ENCODE measurements around the gene ARMC9. TPM values are rescaled to one million over a fixed set of nuclear protein-coding genes. Genes with fewer than 3 reads are reported as not detected.

The ARMC9 gene
- total and polyA plus RNA-seq, 4 donors: 20.5 to 51.6 (median 38.6) TPM

DNA sequence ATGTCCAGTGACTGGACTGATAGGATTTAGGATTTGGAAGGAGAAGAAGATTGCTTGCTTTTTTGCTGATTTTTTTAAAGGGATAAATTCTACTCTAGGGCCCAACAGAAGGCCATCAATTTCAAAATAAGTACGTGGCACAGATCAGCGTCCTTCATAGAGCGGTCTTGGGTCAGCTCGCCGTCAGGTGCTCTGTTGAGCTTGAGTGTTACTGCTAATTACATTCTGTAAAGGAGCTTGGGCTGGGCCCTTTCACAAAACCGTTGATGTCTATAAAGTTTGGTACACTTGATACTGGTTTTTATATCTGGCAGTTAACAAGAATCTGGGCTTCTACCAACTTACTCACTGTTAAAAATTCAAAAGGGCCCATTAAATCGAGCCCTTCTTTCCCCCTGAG lies 45.4 kb downstream of the ARMC9 start:
- H3K27me3 ChIP-seq (ENCODE audit: control insufficient read depth in 3 of 3, insufficient read depth in 3 of 3, low read length in 2 of 3): no peaks in the 10 kb centered on the region
- TF ChIP-seq, protein P1, sequence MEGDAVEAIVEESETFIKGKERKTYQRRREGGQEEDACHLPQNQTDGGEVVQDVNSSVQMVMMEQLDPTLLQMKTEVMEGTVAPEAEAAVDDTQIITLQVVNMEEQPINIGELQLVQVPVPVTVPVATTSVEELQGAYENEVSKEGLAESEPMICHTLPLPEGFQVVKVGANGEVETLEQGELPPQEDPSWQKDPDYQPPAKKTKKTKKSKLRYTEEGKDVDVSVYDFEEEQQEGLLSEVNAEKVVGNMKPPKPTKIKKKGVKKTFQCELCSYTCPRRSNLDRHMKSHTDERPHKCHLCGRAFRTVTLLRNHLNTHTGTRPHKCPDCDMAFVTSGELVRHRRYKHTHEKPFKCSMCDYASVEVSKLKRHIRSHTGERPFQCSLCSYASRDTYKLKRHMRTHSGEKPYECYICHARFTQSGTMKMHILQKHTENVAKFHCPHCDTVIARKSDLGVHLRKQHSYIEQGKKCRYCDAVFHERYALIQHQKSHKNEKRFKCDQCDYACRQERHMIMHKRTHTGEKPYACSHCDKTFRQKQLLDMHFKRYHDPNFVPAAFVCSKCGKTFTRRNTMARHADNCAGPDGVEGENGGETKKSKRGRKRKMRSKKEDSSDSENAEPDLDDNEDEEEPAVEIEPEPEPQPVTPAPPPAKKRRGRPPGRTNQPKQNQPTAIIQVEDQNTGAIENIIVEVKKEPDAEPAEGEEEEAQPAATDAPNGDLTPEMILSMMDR (IDR thresholded peaks at IDR 0.05; ENCODE audit: control extremely low read depth, extremely low read depth): no peak
- H3K4me1 ChIP-seq (ENCODE audit: control insufficient read depth in 5 of 5, insufficient read depth in 5 of 5, low read length in 5 of 5): peaks cover 0 to 4% (median 0%) of the 10 kb centered on the region in 5 donors
- DNase-seq (no peak), ATAC-seq (ENCODE audit: insufficient read depth, low FRiP score) (no peak)
- no peak overlapping the region for H3K4me3 ChIP-seq
- peaks cover 0 to 4% (median 0%) of the 10 kb centered on the region in 4 donors for H3K36me3 ChIP-seq (ENCODE audit: control insufficient read depth in 4 of 4, insufficient read depth in 4 of 4, low read length in 4 of 4)
- no peak overlapping the region for H3K27ac ChIP-seq (ENCODE audit: low read depth in 1 of 2, low read length in 1 of 2)
- H3K9me3 ChIP-seq (ENCODE audit: control insufficient read depth in 4 of 4, insufficient read depth in 3 of 4, low read length in 3 of 4): no peaks in the 10 kb centered on the region
- 91 to 92% methylated on average over 7 of the region's 7 CpGs for WGBS, 2 donors
- H3K9ac ChIP-seq (ENCODE audit: insufficient read depth in 1 of 2, low read length in 2 of 2): no peak overlapping the region

DNA sequence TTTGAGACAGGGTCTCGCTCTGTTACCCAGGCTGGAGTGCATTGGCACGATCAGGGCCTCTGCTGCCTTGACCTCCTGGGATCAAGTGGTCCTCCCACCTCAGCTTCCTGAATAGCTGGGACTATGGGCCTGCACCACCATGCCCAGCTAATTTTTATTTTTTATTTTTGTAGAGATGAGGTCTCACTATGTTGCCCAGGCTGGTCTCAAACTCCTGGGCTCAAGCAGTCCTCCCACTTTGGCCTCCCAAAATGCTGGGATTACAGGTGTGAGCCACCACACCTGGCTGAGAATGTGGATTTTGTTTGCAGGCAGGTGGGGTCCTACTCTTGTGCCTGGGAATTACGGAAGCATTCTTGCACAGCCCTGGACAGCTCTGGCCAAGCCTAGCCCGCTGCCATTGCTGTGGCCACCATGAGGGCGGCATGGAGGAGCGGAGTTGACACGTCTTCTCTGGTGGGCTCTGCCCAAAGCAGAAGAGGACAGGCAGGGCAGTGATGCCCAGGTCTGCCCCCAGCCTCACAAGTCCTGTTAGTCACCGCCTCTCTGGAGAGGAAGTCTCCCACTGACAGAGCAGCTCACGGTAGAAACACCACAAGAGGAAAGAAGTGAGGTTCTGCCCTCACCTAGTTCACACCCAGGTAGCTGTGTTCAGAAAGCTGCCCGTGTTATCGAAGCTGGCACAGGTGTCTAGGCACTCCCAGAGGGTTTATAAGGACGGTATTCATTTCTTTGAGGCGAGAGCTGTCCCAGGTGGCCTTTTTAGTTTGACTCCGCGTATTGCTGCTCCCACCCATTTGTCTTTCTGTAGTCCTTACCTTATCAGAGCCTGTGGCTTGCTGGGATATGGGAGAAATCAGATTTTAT lies 46.2 kb downstream of the ARMC9 start:
- no peaks in the 10 kb centered on the region for H3K9me3 ChIP-seq (ENCODE audit: control insufficient read depth in 4 of 4, insufficient read depth in 3 of 4, low read length in 3 of 4)
- H3K36me3 ChIP-seq (ENCODE audit: control insufficient read depth in 4 of 4, insufficient read depth in 4 of 4, low read length in 4 of 4): peaks cover 0 to 3% (median 1%) of the 10 kb centered on the region in 4 donors
- whole genome bisulfite sequencing, 2 donors: 81 to 88% methylated on average over 15 of the region's 15 CpGs
- TF ChIP-seq, protein P1 (IDR thresholded peaks at IDR 0.05; ENCODE audit: control extremely low read depth, extremely low read depth): no peak
- peaks cover 0 to 4% (median 0%) of the 10 kb centered on the region in 5 donors for H3K4me1 ChIP-seq (ENCODE audit: control insufficient read depth in 5 of 5, insufficient read depth in 5 of 5, low read length in 5 of 5)
- H3K9ac ChIP-seq (ENCODE audit: insufficient read depth in 1 of 2, low read length in 2 of 2): no peak overlapping the region
- ATAC-seq (ENCODE audit: insufficient read depth, low FRiP score) (no peak), DNase-seq (no peak)
- H3K4me3 ChIP-seq: no peak overlapping the region
- peak overlapping the region in 1 of 2 donors; percentile 15 for H3K27ac ChIP-seq (ENCODE audit: low read depth in 1 of 2, low read length in 1 of 2)
- no peaks in the 10 kb centered on the region for H3K27me3 ChIP-seq (ENCODE audit: control insufficient read depth in 3 of 3, insufficient read depth in 3 of 3, low read length in 2 of 3)

DNA sequence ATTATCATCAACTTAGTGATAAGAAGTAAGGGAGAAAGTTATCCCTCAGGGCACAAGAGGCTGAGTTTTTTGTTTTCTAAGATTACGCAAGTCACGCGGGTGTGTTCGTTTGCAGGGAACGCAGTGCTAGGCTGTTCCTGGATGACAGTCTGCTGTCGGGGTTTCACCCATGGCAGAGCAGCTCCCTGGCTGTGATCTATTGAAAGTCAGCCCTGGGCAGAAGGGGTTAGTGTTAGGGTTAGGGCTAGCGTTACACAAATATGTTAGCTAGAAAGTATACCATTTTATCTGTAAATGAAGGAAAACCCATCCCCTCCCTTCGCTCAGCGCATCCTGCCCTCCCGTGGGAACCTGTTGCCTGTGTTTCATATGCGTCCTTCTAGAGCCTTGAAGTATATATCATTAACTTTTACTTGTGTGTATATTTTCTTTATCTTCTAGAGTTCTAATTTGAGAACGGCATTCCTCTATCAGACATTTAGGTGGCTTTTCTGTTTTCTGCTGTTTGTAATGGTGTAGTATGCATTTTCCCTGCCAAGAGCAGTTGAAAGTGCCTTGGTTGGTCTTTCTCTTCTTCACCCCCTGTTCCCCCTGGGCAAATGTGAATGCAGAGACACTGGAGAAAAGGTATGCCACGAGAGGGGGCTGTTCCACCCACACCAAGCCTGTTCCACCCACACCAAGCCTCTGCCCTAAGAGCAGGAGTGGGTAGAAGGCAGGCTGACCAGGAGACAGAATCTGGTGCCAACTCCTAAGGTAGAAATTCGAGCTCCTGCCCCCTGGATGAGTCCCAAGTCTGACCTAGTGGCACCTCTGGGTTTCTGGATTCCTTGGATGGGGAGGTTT lies 47.0 kb downstream of the ARMC9 start:
- ATAC-seq (ENCODE audit: insufficient read depth, low FRiP score) (no peak), DNase-seq (no peak)
- H3K9ac ChIP-seq (ENCODE audit: insufficient read depth in 1 of 2, low read length in 2 of 2): no peak overlapping the region
- WGBS, 2 donors: 61% methylated on average over 14 of the region's 14 CpGs
- H3K27me3 ChIP-seq (ENCODE audit: control insufficient read depth in 3 of 3, insufficient read depth in 3 of 3, low read length in 2 of 3): no peaks in the 10 kb centered on the region
- no peaks in the 10 kb centered on the region for H3K9me3 ChIP-seq (ENCODE audit: control insufficient read depth in 4 of 4, insufficient read depth in 3 of 4, low read length in 3 of 4)
- peak overlapping the region in 1 of 2 donors; percentile 83 for H3K27ac ChIP-seq (ENCODE audit: low read depth in 1 of 2, low read length in 1 of 2)
- no peak overlapping the region for H3K4me3 ChIP-seq
- TF ChIP-seq, protein P1 (IDR thresholded peaks at IDR 0.05; ENCODE audit: control extremely low read depth, extremely low read depth): no peak
- H3K36me3 ChIP-seq (ENCODE audit: control insufficient read depth in 4 of 4, insufficient read depth in 4 of 4, low read length in 4 of 4): peaks cover 0 to 2% (median 0%) of the 10 kb centered on the region in 4 donors
- peaks cover 0 to 4% (median 0%) of the 10 kb centered on the region in 5 donors for H3K4me1 ChIP-seq (ENCODE audit: control insufficient read depth in 5 of 5, insufficient read depth in 5 of 5, low read length in 5 of 5)

Measured in lung (tissue), 12 donors.